C4-2B (cell line): ENCODE measurements around the gene GGA2.

ENCODE experiments used
- CTCF ChIP-seq: fragments of 450-650 bp; conservative IDR thresholded peaks from 2 replicates; pipeline ENCODE4 v1.5.1; 2017; ENCODE audit warnings: mild to moderate bottlenecking
- ZFX ChIP-seq: fragments of 450-650 bp; IDR thresholded peaks from 2 replicates; pipeline ENCODE4 v1.6.1; 2017

- TF ChIP-seq CTCF (no peak), ZFX (no peak)
Measured at GRCh38 chr16:23496821-23497542, 13.3 kb downstream of the GGA2 start.
